Endothelial cell of umbilical vein (primary cell): ENCODE measurements around the gene ICE1. TPM values are rescaled to one million over a fixed set of nuclear protein-coding genes. Genes with fewer than 3 reads are reported as not detected.

Experiments
- BruUV-seq: library from RNA; stranded (reverse); fragments of 400-500 nt; replicated peaks from 2 replicates; lab custom pipeline; 2021; lab: Mats Ljungman, UMichigan
- CTCF ChIA-PET: fragments of 300-600, 350-600 bp; sonication (Branson Sonifier 250); formaldehyde crosslinking; loops from one replicate; lab custom pipeline; 2021; ENCODE audit warnings: antibody characterized with exemption, inconsistent platforms; lab: Charles Lee
- POLR2A ChIA-PET: fragments of 300-600, 350-600 bp; sonication (Branson Sonifier 250); formaldehyde crosslinking; loops from one replicate; lab custom pipeline; 2021; ENCODE audit warnings: antibody characterized with exemption, inconsistent platforms; lab: Charles Lee
- DNase-seq: peaks from one replicate; pipeline ENCODE4 v3.0.0-alpha.2; 2011; ENCODE audit warnings: low read depth, low spot score
- FAIRE-seq: peaks from 2 replicates; lab custom pipeline; 2011; peaks lifted over from hg19 to GRCh38; lab: Jason Lieb, UNC
- H2AFZ ChIP-seq: 2 replicates; pipeline ENCODE4 v1.6.0; 2012; ENCODE audit warnings: low read depth, low read length, control low read depth, inconsistent platforms
- H3K27ac ChIP-seq: 2 replicates; pipeline ENCODE4 v1.5.1; 2011; ENCODE audit warnings: low read depth, mild to moderate bottlenecking, control low read depth, low read length, moderate library complexity; ENCODE audit not compliant: insufficient read depth
- H3K27me3 ChIP-seq, 2 experiments: 2 replicates each; pipeline versions ENCODE4 v1.6.0 to v1.6.1; 2011; ENCODE audit warnings: low read length in 2 of 2, mixed read lengths in 1 of 2; ENCODE audit not compliant: control insufficient read depth in 2 of 2, insufficient read depth in 2 of 2
- H3K36me3 ChIP-seq, 2 experiments: 2 replicates in 1 of 2; 3 replicates in 1 of 2; pipeline ENCODE4 v1.5.1; 2011; ENCODE audit warnings: low read length in 2 of 2, mild to moderate bottlenecking in 1 of 2, moderate library complexity in 1 of 2; ENCODE audit not compliant: control insufficient read depth in 2 of 2, insufficient read depth in 2 of 2; ENCODE audit errors: extremely low read depth in 1 of 2
- H3K4me1 ChIP-seq: 3 replicates; pipeline ENCODE4 v1.5.1; 2011; ENCODE audit warnings: mild to moderate bottlenecking, low read length; ENCODE audit not compliant: control insufficient read depth, insufficient read depth; ENCODE audit errors: extremely low read depth
- H3K4me2 ChIP-seq: 2 replicates; pipeline ENCODE4 v1.6.1; 2011; ENCODE audit warnings: low read length, control low read depth, mixed read lengths; ENCODE audit not compliant: insufficient read depth
- H3K4me3 ChIP-seq, 3 experiments: fragments of 200-600 bp in 1 of 3; sonication (generic), shearing (Covaris generic) in 1 of 3; replicated peaks in 1 of 3; 2 replicates each; pipeline ENCODE4 v1.5.1; 2011 to 2016; ENCODE audit warnings: control low read depth in 3 of 3, low read length in 3 of 3, mild to moderate bottlenecking in 2 of 3, inconsistent platforms in 1 of 3, low read depth in 1 of 3, moderate library complexity in 1 of 3; ENCODE audit not compliant: insufficient read depth in 1 of 3
- H3K79me2 ChIP-seq: 2 replicates; pipeline ENCODE4 v1.6.0; 2012; ENCODE audit warnings: low read length, inconsistent platforms; ENCODE audit not compliant: control insufficient read depth, insufficient read depth
- H3K9ac ChIP-seq: replicated peaks from 2 replicates; pipeline ENCODE3; 2011; ENCODE audit warnings: low read length, control low read depth; ENCODE audit not compliant: insufficient read depth; ENCODE audit errors: extremely low read depth
- H3K9me1 ChIP-seq: replicated peaks from 3 replicates; pipeline ENCODE4 v1.6.0; 2011; ENCODE audit warnings: mild to moderate bottlenecking, low read length; ENCODE audit not compliant: control insufficient read depth, insufficient read depth; ENCODE audit errors: extremely low read depth
- H3K9me3 ChIP-seq: replicated peaks from 2 replicates; pipeline ENCODE4 v1.5.1; 2012; ENCODE audit warnings: low read length, inconsistent platforms; ENCODE audit not compliant: control insufficient read depth, insufficient read depth
- H4K20me1 ChIP-seq: replicated peaks from 2 replicates; pipeline ENCODE3; 2011; ENCODE audit warnings: mild to moderate bottlenecking, low read length; ENCODE audit not compliant: control insufficient read depth, insufficient read depth; ENCODE audit errors: extremely low read depth
- CTCF ChIP-seq, 2 donors: IDR thresholded peaks; 1 replicate in 1 of 2; 2 replicates in 1 of 2; pipeline ENCODE4 v1.5.1; 2011; ENCODE audit warnings: low read length in 2 of 2, mild to moderate bottlenecking in 2 of 2, moderate library complexity in 2 of 2, control low read depth in 1 of 2, inconsistent platforms in 1 of 2, low read depth in 1 of 2; ENCODE audit not compliant: insufficient read depth in 1 of 2; ENCODE audit errors: extremely low read depth in 1 of 2
- EZH2 ChIP-seq: IDR thresholded peaks from 2 replicates; pipeline ENCODE4 v1.6.1; 2012; ENCODE audit warnings: borderline replicate concordance, low read depth, mild to moderate bottlenecking, moderate library complexity, low read length, inconsistent platforms; ENCODE audit not compliant: severe bottlenecking
- FOS ChIP-seq: IDR thresholded peaks from 2 replicates; pipeline ENCODE4 v1.6.1; 2011; ENCODE audit warnings: mild to moderate bottlenecking, low read length, moderate library complexity, borderline replicate concordance; ENCODE audit not compliant: insufficient read depth
- GATA2 ChIP-seq: IDR thresholded peaks from 2 replicates; pipeline ENCODE4 v1.7.0; 2011; ENCODE audit warnings: low read depth, mild to moderate bottlenecking, moderate library complexity, mixed read lengths, low read length; ENCODE audit not compliant: insufficient read length, insufficient read depth
- JUN ChIP-seq: IDR thresholded peaks from 2 replicates; pipeline ENCODE4 v1.6.1; 2011; ENCODE audit warnings: borderline replicate concordance, low read depth; ENCODE audit not compliant: insufficient read length, insufficient read depth
- MAX ChIP-seq: IDR thresholded peaks from 2 replicates; pipeline ENCODE4 v1.6.1; 2011; ENCODE audit not compliant: insufficient read depth, insufficient read length
- MYC ChIP-seq: IDR thresholded peaks from one replicate; pipeline ENCODE4 v1.6.1; 2011; ENCODE audit warnings: mild to moderate bottlenecking, low read depth, low read length
- POLR2A ChIP-seq: IDR thresholded peaks from 2 replicates; pipeline ENCODE4 v1.6.1; 2012; ENCODE audit warnings: low read depth, mild to moderate bottlenecking, control low read depth, low read length
- POLR2AphosphoS5 ChIP-seq: IDR thresholded peaks from 2 replicates; pipeline ENCODE4 v1.6.1; 2012; ENCODE audit warnings: low read depth, mild to moderate bottlenecking, control low read depth, low read length, moderate library complexity; ENCODE audit not compliant: insufficient read depth
- dilution Hi-C: fragments of 300-500 bp; cut with MboI; formaldehyde crosslinking; loops from one replicate; pipeline ENCODE4 v1.15.0; 2019; ENCODE audit warnings: low sequenced_read_pairs; ENCODE audit not compliant: extremely low pct_ligation_motif_present
- intact Hi-C: fragments of 100-400 bp; cut with micrococcal nuclease; formaldehyde crosslinking; loops from one replicate; pipeline ENCODE4 v1.10.0; 2022
- polyA plus RNA-seq, 4 experiments: library from polyadenylated mRNA; depleted of rRNA in 3 of 4; stranded (reverse) in 3 of 4; unstranded in 1 of 4; fragments of >200 nt; gene quantifications; 2 replicates each; pipeline versions ENCODE4 v1.2.1 to v1.2.3, GENCODE V29; 2011 to 2012; ENCODE audit warnings: missing spikeins in 1 of 4
- total RNA-seq: library from RNA; stranded (reverse); gene quantifications from 2 replicates; pipeline ENCODE4 v1.2.3, GENCODE V29; 2021

Gene ICE1
- total and polyA plus RNA-seq, 2 donors (not counting 3 experiments of a cell fraction or from before 2014, with no cell fraction given): 8.8 to 29.1 TPM

GRCh38 chr5:5523066-5523505 is 100.6 kb downstream of the ICE1 start:
- Histone ChIP-seq H3K4me2 (no peak overlapping the region), H3K9me3 (no peaks in the 10 kb centered on the region), H3K4me1 (no peaks in the 10 kb centered on the region), H3K27me3 (no peaks in the 10 kb centered on the region), H3K27ac (no peak overlapping the region), H3K9ac (no peak overlapping the region), H2AFZ (no peak overlapping the region), H3K36me3 (no peaks in the 10 kb centered on the region), H3K4me3 (no peak overlapping the region), H3K79me2 (no peaks in the 10 kb centered on the region), H4K20me1 (no peaks in the 10 kb centered on the region), H3K9me1 (no peaks in the 10 kb centered on the region)
- ChIA-PET CTCF (no interaction called here), POLR2A (no interaction called here)
- intact Hi-C loops (no loop called here), dilution Hi-C loops (no loop called here)
- TF ChIP-seq GATA2: no peak
- TF ChIP-seq POLR2AphosphoS5: no peak
- no peak for TF ChIP-seq MYC
- TF ChIP-seq EZH2: no peak
- TF ChIP-seq POLR2A: no peak
- no peak for TF ChIP-seq FOS
- TF ChIP-seq MAX: no peak
- TF ChIP-seq JUN: no peak
- TF ChIP-seq CTCF (IDR thresholded peaks at IDR 0.05; ENCODE audit: extremely low read depth in 1 of 2, insufficient read depth in 1 of 2, low read depth in 1 of 2, low read length in 2 of 2): no peak
- DNase-seq (no peak), FAIRE-seq (no peak)
- BruUV-seq: no TSS peak
